ENCODE results near the gene PHACTR3. TPM values are rescaled to one million over a fixed set of nuclear protein-coding genes. Genes with fewer than 3 reads are reported as not detected.

The PHACTR3 gene
- total RNA-seq, 1 experiment from 2014 or later: not detected

GRCh38 chr20:59690976-59691375, 86.6 kb downstream of the PHACTR3 start:
- RAD21 ChIA-PET (ENCODE audit: low non-redundant PET in 1 of 2, low total read pairs in 2 of 2, uncharacterized antibody in 2 of 2, unreplicated experiment in 2 of 2): no interaction called here
- ATAC-seq: no peak
- DNase-seq (ENCODE audit: low read depth, low spot score): no peak
- TF ChIP-seq SIN3A (IDR thresholded peaks at IDR 0.05; ENCODE audit: low read depth): no peak
- no peak for TF ChIP-seq CTCF (IDR thresholded peaks at IDR 0.05 in 2 of 3, conservative IDR thresholded peaks at IDR 0.05 in 1 of 3; ENCODE audit: borderline replicate concordance in 1 of 3, insufficient read depth in 1 of 3, low read depth in 2 of 3, low read length in 2 of 3)
- no peaks in the 10 kb centered on the region for H3K79me2 ChIP-seq (ENCODE audit: insufficient read depth, low read length)
- H3K9me3 ChIP-seq (ENCODE audit: control insufficient read depth in 1 of 2, insufficient read depth in 1 of 2, low read depth in 1 of 2, low read length in 2 of 2): peaks cover 0 to 4% of the 10 kb centered on the region in 2 experiments; a peak in 1 of 4 replicates
- no peak overlapping the region for H3K4me3 ChIP-seq (replicated peaks in 1 of 2; ENCODE audit: low read depth in 1 of 2, low read length in 2 of 2)
- no peak overlapping the region for H3K4me2 ChIP-seq (ENCODE audit: low read length)
- no peaks in the 10 kb centered on the region for H4K20me1 ChIP-seq (ENCODE audit: insufficient read depth)
- H3K36me3 ChIP-seq (ENCODE audit: control insufficient read depth in 1 of 2, insufficient read depth in 2 of 2, low read length in 2 of 2): no peaks in the 10 kb centered on the region
- H3K9ac ChIP-seq (ENCODE audit: low read length): no peak overlapping the region
- no peak overlapping the region for H2AFZ ChIP-seq (ENCODE audit: low read depth, low read length, poor library complexity, severe bottlenecking)
- H3K9me2 ChIP-seq (ENCODE audit: insufficient read depth): no peaks in the 10 kb centered on the region
- H3K27ac ChIP-seq (ENCODE audit: low read depth, low read length): no peak overlapping the region
- BruUV-seq (replicated peaks): no TSS peak
- intact Hi-C loops (cut with micrococcal nuclease): no loop called here
- H3K27me3 ChIP-seq (ENCODE audit: insufficient read depth, low read length): peaks cover 55% of the 10 kb centered on the region
- H3K4me1 ChIP-seq (ENCODE audit: control insufficient read depth in 1 of 2, insufficient read depth in 2 of 2, low read length in 2 of 2): no peaks in the 10 kb centered on the region
- CTCF ChIA-PET: no interaction called here
- POLR2A ChIA-PET: no interaction called here

GRCh38 chr20:59692139-59692538, 87.8 kb downstream of the PHACTR3 start:
- ATAC-seq (no peak), DNase-seq (ENCODE audit: low read depth, low spot score) (no peak)
- H4K20me1 ChIP-seq (ENCODE audit: insufficient read depth): no peaks in the 10 kb centered on the region
- no peaks in the 10 kb centered on the region for H3K36me3 ChIP-seq (ENCODE audit: control insufficient read depth in 1 of 2, insufficient read depth in 2 of 2, low read length in 2 of 2)
- no peak overlapping the region for H3K4me2 ChIP-seq (ENCODE audit: low read length)
- H3K9ac ChIP-seq (ENCODE audit: low read length): no peak overlapping the region
- H3K4me3 ChIP-seq (replicated peaks in 1 of 2; ENCODE audit: low read depth in 1 of 2, low read length in 2 of 2): no peak overlapping the region
- intact Hi-C loops (cut with micrococcal nuclease): no loop called here
- ChIA-PET RAD21 (ENCODE audit: low non-redundant PET in 1 of 2, low total read pairs in 2 of 2, uncharacterized antibody in 2 of 2, unreplicated experiment in 2 of 2) (no interaction called here), POLR2A (no interaction called here), CTCF (no interaction called here)
- no peaks in the 10 kb centered on the region for H3K9me2 ChIP-seq (ENCODE audit: insufficient read depth)
- peaks cover 66% of the 10 kb centered on the region for H3K27me3 ChIP-seq (ENCODE audit: insufficient read depth, low read length)
- no peaks in the 10 kb centered on the region for H3K79me2 ChIP-seq (ENCODE audit: insufficient read depth, low read length)
- H3K4me1 ChIP-seq (ENCODE audit: control insufficient read depth in 1 of 2, insufficient read depth in 2 of 2, low read length in 2 of 2): no peaks in the 10 kb centered on the region
- H2AFZ ChIP-seq (ENCODE audit: low read depth, low read length, poor library complexity, severe bottlenecking): no peak overlapping the region
- no peak overlapping the region for H3K27ac ChIP-seq (ENCODE audit: low read depth, low read length)
- no TSS peak for BruUV-seq (replicated peaks)
- no peaks in the 10 kb centered on the region for H3K9me3 ChIP-seq (ENCODE audit: control insufficient read depth in 1 of 2, insufficient read depth in 1 of 2, low read depth in 1 of 2, low read length in 2 of 2)
- TF ChIP-seq YY1 (IDR thresholded peaks at IDR 0.05; ENCODE audit: extremely low read depth, insufficient replicate concordance, low read depth, low read length) (no peak), ELF1 (IDR thresholded peaks at IDR 0.05; ENCODE audit: borderline replicate concordance, low read depth) (no peak), MAX (IDR thresholded peaks at IDR 0.05) (no peak), SP1 (IDR thresholded peaks at IDR 0.05; ENCODE audit: low read depth) (no peak), SIN3A (IDR thresholded peaks at IDR 0.05; ENCODE audit: low read depth) (no peak), ATF3 (IDR thresholded peaks at IDR 0.05) (no peak), ZFX (IDR thresholded peaks at IDR 0.05) (no peak), POLR2AphosphoS5 (IDR thresholded peaks at IDR 0.05; ENCODE audit: low read depth, low read length) (no peak), EGR1 (IDR thresholded peaks at IDR 0.05; ENCODE audit: low read depth) (no peak), EZH2 (IDR thresholded peaks at IDR 0.05) (no peak), CBX3 (IDR thresholded peaks at IDR 0.05; ENCODE audit: low read depth) (no peak), TCF7L2 (IDR thresholded peaks at IDR 0.05; ENCODE audit: borderline replicate concordance, extremely low read depth, insufficient read depth, insufficient read length) (no peak), ZBTB33 (IDR thresholded peaks at IDR 0.05; ENCODE audit: extremely low read depth, insufficient replicate concordance, low read length) (no peak), CEBPB (IDR thresholded peaks at IDR 0.05; ENCODE audit: low read depth) (no peak)

All from HCT116 (cell line).